Activated T-helper 1 cell treated with anti-CD3 and anti-CD28 coated beads, Interleukin-2, amount 50 U/mL, for 16 hours (primary cell): ENCODE data around the gene METTL1.
"Not testable (repeated sequence)": the region's sequence is repeated elsewhere in the genome, so short reads cannot be mapped to it uniquely, and the experiment has no call there.

Experiments
- DNase-seq, 2 donors: peaks; one replicate each; pipeline ENCODE4 v3.0.0-alpha.2; 2020; ENCODE audit warnings: low read depth in 1 of 2, low spot score in 1 of 2

METTL1 gene

DNA sequence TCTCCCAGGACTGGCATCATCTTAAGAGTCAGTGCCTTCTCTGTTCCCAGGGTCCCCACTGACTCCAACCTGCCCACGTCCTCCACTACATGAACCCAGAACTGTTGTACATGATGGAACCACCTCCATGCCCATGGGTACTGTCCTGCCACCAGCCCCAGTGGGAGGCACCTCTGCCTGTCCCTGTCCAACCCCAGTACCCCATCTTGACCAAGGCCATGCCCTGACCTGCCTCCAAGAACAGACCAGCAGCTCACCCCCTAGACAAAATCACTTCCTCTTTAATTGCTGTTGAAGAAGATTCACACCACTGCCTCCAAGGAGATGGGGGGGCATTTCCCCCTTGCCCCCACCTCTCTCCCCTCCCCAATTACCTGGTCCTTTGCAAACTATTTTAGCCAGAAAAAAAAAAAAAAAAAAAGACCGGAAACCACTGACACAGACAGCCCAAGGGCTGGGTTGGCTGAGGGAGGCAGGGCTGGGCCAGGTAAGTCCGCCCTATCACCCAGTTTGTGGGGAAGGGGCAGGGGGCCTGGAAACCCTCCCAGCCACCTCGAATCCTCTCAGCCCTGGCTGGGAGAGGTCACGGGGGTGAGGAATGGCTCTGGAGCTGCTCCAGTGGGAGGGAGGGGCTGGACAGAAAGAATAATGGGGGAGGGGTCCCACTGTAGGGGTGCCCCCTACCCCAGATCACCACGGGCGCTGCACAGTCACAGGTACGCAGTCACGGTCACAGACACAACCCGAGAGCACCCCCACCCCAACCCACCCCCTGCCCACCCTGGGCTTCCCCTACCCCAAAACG, 46.8 kb downstream of the METTL1 start:
- DNase-seq = no peak

DNA sequence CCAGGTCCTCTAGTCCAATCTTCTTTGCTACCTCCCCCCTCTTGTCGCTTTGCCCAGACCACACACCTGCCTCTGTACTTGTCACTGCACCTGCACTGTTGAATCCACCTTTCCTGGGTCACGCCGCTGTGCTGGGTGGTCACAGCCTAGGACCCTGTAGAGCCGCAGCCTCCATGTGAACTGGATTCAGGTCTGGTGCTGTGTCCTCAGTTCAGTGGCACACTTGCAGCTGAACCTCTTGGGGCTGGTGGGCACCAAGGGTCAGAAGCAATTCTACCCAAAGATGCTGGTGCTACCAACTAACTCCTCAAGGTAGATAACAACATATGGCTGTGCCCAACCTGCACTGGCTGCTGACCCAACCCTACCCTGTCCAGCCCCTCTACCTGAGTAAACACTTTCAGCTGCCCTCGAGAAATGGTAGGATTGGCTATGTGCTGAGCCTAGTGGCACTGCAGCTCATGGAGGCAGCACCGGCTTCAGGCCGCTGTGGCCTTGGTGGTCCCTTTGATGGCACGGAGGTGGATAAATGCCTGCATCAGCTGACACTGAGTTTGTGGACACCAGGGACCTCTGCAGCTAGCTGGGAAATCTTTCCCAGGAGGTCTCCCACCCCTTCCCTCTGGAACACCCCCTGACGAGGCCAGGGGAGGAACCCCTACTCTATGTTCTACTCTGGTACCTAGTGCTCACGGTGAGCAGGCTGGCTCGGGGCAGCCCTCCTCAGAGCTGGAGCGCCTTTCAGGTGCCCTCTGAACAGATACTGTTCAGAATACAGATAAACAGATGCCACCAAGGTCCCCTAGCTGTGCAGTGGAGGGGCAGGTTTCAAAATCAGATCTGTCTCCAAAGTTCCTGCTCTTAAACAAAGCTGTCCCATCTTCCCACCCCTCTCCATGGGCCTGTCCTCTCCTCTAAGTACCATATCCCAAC, 47.6 kb downstream of the METTL1 start:
- no peak for DNase-seq

DNA sequence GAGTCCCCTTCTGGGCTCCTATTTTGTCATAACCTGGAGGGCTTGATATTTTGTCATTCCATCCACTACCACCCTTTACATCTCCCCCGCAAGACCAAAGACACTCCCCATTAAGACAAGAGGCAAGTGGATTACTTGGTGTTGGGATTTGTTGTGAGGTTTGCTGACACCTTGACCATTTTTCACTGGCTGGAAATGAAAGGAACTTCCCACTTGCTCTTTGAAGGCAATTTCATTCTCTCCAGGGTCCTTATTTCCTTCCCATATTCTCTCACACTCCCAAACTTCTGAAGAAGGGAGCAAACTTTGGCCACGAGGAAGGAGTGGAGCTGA, 48.3 kb downstream of the METTL1 start:
- DNase-seq = no peak

DNA sequence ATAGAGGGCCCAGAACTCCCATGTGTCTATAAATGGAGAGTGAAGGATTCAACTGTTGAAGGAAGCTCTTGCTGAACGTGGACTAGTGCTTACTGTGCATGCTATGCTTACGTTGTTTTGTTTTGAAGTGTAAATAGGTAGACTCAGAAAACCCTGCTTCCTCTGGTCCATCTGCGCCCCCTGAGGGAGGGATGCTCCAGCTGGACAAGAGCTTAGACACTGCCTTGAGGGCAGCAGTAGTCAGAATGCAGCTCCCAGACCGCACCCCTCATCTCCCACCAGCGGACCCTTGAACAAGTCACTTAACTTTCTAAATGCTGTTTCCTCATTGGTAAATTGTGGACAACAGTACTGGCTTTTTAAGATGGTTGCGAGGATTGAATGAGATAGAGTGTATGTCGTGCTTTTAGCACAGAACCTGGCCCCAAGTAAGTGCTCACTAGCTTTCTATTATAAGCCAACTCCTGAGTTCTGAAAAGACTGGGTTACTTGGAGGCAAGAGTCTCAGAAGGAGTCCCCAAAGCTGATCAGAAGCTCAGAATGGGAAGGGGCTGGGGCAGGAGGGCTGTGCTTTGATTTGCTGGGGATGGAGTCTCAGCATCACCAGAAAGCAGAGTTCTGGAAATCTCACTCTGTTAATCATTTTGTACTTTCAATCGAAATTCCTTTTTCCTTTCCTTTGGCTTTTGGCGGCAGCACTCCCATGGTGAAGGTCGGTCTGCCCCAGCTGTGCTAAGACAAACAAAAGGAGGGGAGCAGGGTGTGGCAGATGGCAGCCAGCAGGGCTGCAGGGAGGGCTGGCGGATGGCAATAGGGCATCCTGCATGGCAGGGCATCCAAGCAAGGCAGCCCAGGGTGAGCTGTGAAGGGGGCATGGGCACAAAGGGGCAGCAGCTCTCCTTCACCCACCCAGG, 48.9 kb downstream of the METTL1 start:
- no peak for DNase-seq

DNA sequence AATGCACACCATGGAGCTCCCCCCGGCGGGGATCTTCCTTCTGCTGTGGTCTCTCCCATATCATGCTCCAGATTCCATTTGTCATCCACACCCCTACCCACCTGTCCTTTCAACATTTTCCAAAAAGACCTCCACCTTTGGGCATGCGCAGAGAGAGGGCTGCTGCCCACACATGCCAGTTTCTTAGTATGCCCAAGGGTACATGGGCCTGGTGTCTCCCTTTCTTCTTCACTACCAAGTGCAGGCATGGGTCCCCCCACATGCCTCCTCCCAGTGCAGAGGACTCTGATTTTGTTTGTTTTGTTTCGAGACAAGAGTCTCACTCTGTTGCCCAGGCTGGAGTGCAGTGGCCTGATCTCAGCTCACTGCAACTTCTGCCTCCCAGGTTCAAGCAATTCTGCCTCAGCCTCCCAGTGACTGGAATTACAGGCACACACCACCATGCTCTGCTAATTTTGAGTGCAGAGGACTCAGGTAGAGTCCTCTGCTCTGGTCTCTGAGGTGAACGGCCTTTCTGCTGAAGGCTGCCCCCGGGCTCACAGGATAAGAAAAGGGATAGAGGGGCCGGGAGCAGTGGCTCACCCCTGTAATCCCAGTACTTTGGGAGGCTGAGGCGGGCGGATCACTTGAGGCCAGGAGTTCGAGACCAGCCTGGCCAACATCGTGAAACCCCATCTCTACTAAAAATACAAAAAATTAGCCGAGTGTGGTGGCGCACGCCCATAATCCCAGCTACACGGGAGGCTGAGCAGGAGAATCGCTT, 49.9 kb downstream of the METTL1 start:
- DNase-seq = not testable (repeated sequence)

DNA sequence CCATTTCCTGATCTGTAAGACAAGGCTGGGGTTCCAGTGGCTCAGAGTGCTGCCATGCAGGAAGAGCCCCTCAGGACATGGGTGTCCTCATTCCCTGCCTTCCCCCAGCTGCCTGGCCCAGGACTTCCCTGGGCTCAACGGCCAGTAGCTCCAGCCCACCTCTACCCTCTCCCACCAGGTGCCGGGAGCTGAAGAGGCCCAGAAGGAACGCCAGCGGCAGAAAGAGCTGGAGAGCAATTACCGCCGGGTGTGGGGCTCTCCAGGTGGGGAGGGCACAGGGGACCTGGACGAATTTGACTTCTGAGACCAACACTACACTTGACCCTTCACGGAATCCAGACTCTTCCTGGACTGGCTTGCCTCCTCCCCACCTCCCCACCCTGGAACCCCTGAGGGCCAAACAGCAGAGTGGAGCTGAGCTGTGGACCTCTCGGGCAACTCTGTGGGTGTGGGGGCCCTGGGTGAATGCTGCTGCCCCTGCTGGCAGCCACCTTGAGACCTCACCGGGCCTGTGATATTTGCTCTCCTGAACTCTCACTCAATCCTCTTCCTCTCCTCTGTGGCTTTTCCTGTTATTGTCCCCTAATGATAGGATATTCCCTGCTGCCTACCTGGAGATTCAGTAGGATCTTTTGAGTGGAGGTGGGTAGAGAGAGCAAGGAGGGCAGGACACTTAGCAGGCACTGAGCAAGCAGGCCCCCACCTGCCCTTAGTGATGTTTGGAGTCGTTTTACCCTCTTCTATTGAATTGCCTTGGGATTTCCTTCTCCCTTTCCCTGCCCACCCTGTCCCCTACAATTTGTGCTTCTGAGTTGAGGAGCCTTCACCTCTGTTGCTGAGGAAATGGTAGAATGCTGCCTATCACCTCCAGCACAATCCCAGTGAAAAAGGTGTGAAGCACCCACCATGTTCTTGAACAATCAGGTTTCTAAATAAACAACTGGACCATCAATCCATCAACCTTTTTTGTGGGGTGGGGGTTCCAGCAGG, 51.0 kb downstream of the METTL1 start:
- DNase-seq = no peak

DNA sequence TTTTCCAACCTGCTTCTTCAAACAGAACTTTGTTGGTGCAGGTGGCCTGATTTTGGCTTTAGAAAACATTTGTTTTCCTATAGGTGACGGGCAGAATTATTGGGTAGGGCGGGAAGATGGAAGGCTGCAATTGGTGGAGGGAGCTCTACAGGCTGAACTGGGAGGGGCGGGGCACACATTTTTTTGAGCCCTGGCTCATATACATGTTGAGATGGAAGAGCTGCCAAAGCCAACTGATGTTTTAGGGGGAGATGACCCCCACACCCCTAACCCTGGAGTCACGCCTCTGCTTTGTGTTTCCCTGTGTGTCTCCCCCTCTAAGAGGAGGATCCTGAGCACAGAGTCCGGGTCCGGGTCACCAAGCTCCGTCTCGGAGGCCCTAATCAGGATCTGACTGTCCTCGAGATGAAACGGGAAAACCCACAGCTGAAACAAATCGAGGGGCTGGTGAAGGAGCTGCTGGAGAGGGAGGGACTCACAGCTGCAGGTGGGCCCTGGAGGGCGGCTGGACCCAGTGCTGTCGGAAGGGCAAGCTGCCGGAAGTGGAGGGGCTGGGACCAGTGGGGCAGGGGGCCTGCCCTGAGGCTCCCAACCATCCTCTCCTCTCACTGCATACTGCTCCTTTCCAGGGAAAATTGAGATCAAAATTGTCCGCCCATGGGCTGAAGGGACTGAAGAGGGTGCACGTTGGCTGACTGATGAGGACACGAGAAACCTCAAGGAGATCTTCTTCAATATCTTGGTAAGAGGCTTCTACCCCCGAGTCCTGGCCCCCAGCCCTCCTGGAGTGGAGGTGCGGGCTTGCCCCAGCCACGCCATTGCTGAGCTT, 51.9 kb downstream of the METTL1 start:
- DNase-seq = no peak

DNA sequence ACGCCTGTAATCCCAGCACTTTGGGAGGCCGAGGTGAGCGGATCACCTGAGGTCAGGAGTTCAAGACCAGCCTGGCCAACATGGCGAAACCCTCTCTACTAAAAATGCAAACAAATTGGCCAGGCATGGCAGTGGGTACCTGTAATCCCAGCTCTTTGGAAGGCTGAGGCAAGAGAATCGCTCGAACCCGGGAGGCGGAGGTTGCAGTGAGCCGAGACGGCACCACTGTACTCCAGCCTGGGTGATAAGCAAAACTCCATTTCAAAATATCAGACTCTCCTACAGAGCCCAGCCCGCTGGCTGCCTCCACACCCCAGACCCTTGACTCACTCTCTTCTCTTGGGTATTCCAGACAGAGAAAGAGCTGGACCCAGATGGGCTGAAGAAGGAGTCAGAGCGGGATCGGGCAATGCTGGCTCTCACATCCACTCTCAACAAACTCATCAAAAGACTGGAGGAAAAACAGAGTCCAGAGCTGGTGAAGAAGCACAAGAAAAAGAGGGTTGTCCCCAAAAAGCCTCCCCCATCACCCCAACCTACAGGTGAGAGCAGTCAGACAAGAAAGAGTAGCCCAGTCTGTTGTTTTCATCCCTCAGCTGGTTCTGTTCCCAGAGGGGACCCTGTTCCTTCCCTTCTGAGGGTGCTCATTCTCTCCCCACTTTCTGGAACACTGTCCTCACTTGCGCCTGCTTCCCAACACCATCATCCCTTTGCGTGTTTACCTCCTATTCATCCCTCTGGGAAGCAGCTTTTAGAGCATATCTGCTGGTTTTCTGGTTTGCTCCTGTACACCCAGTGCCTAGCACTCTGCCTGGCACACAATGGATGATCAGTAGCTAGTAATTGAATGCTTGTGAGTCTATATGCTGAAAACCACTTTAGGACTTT, 53.0 kb downstream of the METTL1 start:
- no peak for DNase-seq
